ENCODE measurements around the gene KCTD5.

GRCh38 chr16:2740476-2740875 is 58.2 kb downstream of the KCTD5 start:
- no peak for TF ChIP-seq CTCF (conservative IDR thresholded peaks at IDR 0.05)
- no peak for TF ChIP-seq EZH2 (IDR thresholded peaks at IDR 0.05; ENCODE audit: low read depth)

All from PC-9 (cell line).